ENCODE data around the gene ZNF30.
A peak's percentile ranks its signal among the peaks of the same experiment; 100 is the strongest.

The ZNF30 gene

GRCh38 chr19:34926685-34927375 is at the start of gene ZNF30:
TSS of gene ZNF30 (plus strand) at chr19:34926903. CDS start at chr19:34929948, 3,045 bp downstream.
- Histone ChIP-seq H3K4me1 (ENCODE audit: control insufficient read depth, insufficient read depth, low read length) (peaks cover 10% of the 10 kb centered on the region), H3K27ac (ENCODE audit: extremely low read depth, low read depth, low read length) (peak within 1 kb of the TSS; percentile 95), H3K9me3 (ENCODE audit: control insufficient read depth, insufficient read depth, low read depth, low read length) (peaks cover 6% of the 10 kb centered on the region; the same call in 1 of the 2 replicates), H3K4me3 (ENCODE audit: low read depth, low read length) (peak within 1 kb of the TSS; percentile 51), H3K36me3 (ENCODE audit: control insufficient read depth in 2 of 2, insufficient read depth in 1 of 2, low read length in 2 of 2) (peaks cover 23 to 33% of the 10 kb centered on the region in 2 experiments)
- CTCF ChIA-PET: interaction anchor here (0.5 to 1.6 kb wide), 8 partner anchors 10 to 214 kb away, joined by 3 to 7 read pairs (median 4); no protein-coding TSS in a partner anchor
- POLR2A ChIA-PET: interaction anchor here (0.6 to 2.1 kb wide), 22 partner anchors 9 to 249 kb away, joined by 3 to 15 read pairs (median 4); partner anchors contain the start of genes GRAMD1A, SCGB2B2, ZNF181 and ZNF302
- TF ChIP-seq BCL11B (tag by site-specific recombination; IDR thresholded peaks at IDR 0.05; ENCODE audit: low read depth): peak; percentile 91
- TF ChIP-seq PATZ1 (tag by site-specific recombination; IDR thresholded peaks at IDR 0.05): 0 out of 2 replicates have a peak, but pooled peaks have one; percentile 49
- no peak for TF ChIP-seq ZSCAN23 (tag by site-specific recombination; IDR thresholded peaks at IDR 0.05)
- TF ChIP-seq ZBTB7A (tag by site-specific recombination; IDR thresholded peaks at IDR 0.05; ENCODE audit: low read depth): no peak
- no peak for TF ChIP-seq ZNF426 (tag by site-specific recombination; IDR thresholded peaks at IDR 0.05)
- TF ChIP-seq ZSCAN30 (tag by site-specific recombination; IDR thresholded peaks at IDR 0.05): no peak; the same call in none of the 2 replicates
- peak; percentile 68 for TF ChIP-seq ZFHX2 (tag by site-specific recombination; conservative IDR thresholded peaks at IDR 0.05)
- no peak for TF ChIP-seq ZNF155 (tag by site-specific recombination; IDR thresholded peaks at IDR 0.05)
- no peak for TF ChIP-seq RBAK (tag by site-specific recombination; IDR thresholded peaks at IDR 0.05)
- TF ChIP-seq ZNF776 (tag by site-specific recombination; IDR thresholded peaks at IDR 0.05; ENCODE audit: borderline replicate concordance): no peak
- TF ChIP-seq ZNF350 (tag by site-specific recombination; IDR thresholded peaks at IDR 0.05): no peak
- no peak for TF ChIP-seq TSHZ1 (tag by site-specific recombination; IDR thresholded peaks at IDR 0.05; ENCODE audit: borderline replicate concordance)
- no peak for TF ChIP-seq MZF1 (tag by site-specific recombination; IDR thresholded peaks at IDR 0.05; ENCODE audit: borderline replicate concordance)
- TF ChIP-seq ZNF449 (tag by site-specific recombination; IDR thresholded peaks at IDR 0.05): no peak; the same call in 1 of the 2 replicates
- TF ChIP-seq ZNF174 (tag by site-specific recombination; IDR thresholded peaks at IDR 0.05): no peak
- TF ChIP-seq ZNF488 (tag by site-specific recombination; IDR thresholded peaks at IDR 0.05): no peak
- peak; percentile 69; the same call in 1 of the 2 replicates for TF ChIP-seq ZNF629 (tag by site-specific recombination; IDR thresholded peaks at IDR 0.05)
- no peak for TF ChIP-seq ZNF571 (tag by site-specific recombination; IDR thresholded peaks at IDR 0.05)
- no peak for TF ChIP-seq ZBTB6 (tag by site-specific recombination; IDR thresholded peaks at IDR 0.05)
- TF ChIP-seq HOXC10 (CRISPR knock-in tag; IDR thresholded peaks at IDR 0.05): no peak
- TF ChIP-seq ZNF514 (tag by site-specific recombination; IDR thresholded peaks at IDR 0.05): no peak
- TF ChIP-seq OSR2 (tag by site-specific recombination; IDR thresholded peaks at IDR 0.05): no peak
- no peak for TF ChIP-seq ZNF148 (tag by site-specific recombination; IDR thresholded peaks at IDR 0.05; ENCODE audit: borderline replicate concordance)
- TF ChIP-seq ZNF623 (tag by site-specific recombination; IDR thresholded peaks at IDR 0.05): no peak
- no peak for TF ChIP-seq ZNF292 (tag by site-specific recombination; IDR thresholded peaks at IDR 0.05; ENCODE audit: borderline replicate concordance, low read depth)
- TF ChIP-seq SP7 (tag by site-specific recombination; IDR thresholded peaks at IDR 0.05): peak; percentile 82
